Trophoblast cell (in vitro differentiated cells and primary cell): ENCODE measurements around the gene NUDT21.

Experiments
- DNase-seq, 2 donors: peaks; one replicate each; pipeline ENCODE4 v3.0.0-alpha.2; 2016
- H2AFZ ChIP-seq: 2 replicates; pipeline ENCODE4 v1.6.1; 2013; ENCODE audit warnings: low read length, moderate library complexity, mild to moderate bottlenecking; ENCODE audit not compliant: insufficient read depth, poor library complexity
- H2AK5ac ChIP-seq: 2 replicates; pipeline ENCODE4 v1.6.1; 2013; ENCODE audit warnings: mild to moderate bottlenecking, low read length
- H2BK120ac ChIP-seq: 2 replicates; pipeline ENCODE4 v1.6.1; 2013; ENCODE audit warnings: low read length, mild to moderate bottlenecking, moderate library complexity; ENCODE audit not compliant: insufficient read depth, poor library complexity
- H2BK12ac ChIP-seq: 2 replicates; pipeline ENCODE4 v1.6.1; 2013; ENCODE audit warnings: mild to moderate bottlenecking, low read length, moderate library complexity
- H2BK5ac ChIP-seq: 2 replicates; pipeline ENCODE4 v1.6.1; 2013; ENCODE audit warnings: low read length, low read depth, moderate library complexity, mild to moderate bottlenecking; ENCODE audit not compliant: poor library complexity
- H3K14ac ChIP-seq: 2 replicates; pipeline ENCODE4 v1.6.1; 2013; ENCODE audit warnings: mild to moderate bottlenecking, low read length
- H3K18ac ChIP-seq: 2 replicates; pipeline ENCODE4 v1.6.1; 2013; ENCODE audit warnings: mild to moderate bottlenecking, low read length
- H3K23ac ChIP-seq: 2 replicates; pipeline ENCODE4 v1.6.1; 2013; ENCODE audit warnings: low read length
- H3K27ac ChIP-seq: 2 replicates; pipeline ENCODE4 v1.5.1; 2013; ENCODE audit warnings: low read depth, mild to moderate bottlenecking, inconsistent platforms, low read length, moderate library complexity
- H3K27me3 ChIP-seq: 2 replicates; pipeline ENCODE4 v1.6.1; 2013; ENCODE audit warnings: inconsistent platforms, mild to moderate bottlenecking, low read length, moderate library complexity; ENCODE audit not compliant: insufficient read depth
- H3K36me3 ChIP-seq, 2 experiments: 1 replicate in 1 of 2; 2 replicates in 1 of 2; pipeline ENCODE4 v1.6.1; 2013; ENCODE audit warnings: low read length in 2 of 2, mild to moderate bottlenecking in 2 of 2, moderate library complexity in 1 of 2; ENCODE audit not compliant: insufficient read depth in 2 of 2, control insufficient read depth in 1 of 2
- H3K4ac ChIP-seq: 2 replicates; pipeline ENCODE4 v1.6.1; 2013; ENCODE audit warnings: low read depth, mild to moderate bottlenecking, low read length, moderate library complexity
- H3K4me1 ChIP-seq, 2 experiments: 1 replicate in 1 of 2; 2 replicates in 1 of 2; pipeline ENCODE4 v1.6.1; 2013; ENCODE audit warnings: low read length in 2 of 2, mild to moderate bottlenecking in 2 of 2, moderate library complexity in 1 of 2; ENCODE audit not compliant: insufficient read depth in 2 of 2, control insufficient read depth in 1 of 2
- H3K4me2 ChIP-seq: 2 replicates; pipeline ENCODE4 v1.6.1; 2013; ENCODE audit warnings: inconsistent platforms, mild to moderate bottlenecking, low read length, moderate library complexity
- H3K4me3 ChIP-seq: 2 replicates; pipeline ENCODE4 v1.5.1; 2013; ENCODE audit warnings: mild to moderate bottlenecking, low read depth, low read length, inconsistent platforms
- H3K79me1 ChIP-seq: one replicate; pipeline ENCODE4 v1.6.1; 2013; ENCODE audit warnings: low read length
- H3K79me2 ChIP-seq: 2 replicates; pipeline ENCODE4 v1.6.1; 2013; ENCODE audit warnings: low read length, mild to moderate bottlenecking; ENCODE audit not compliant: control insufficient read depth, insufficient read depth, poor library complexity
- H3K9ac ChIP-seq: 2 replicates; pipeline ENCODE4 v1.6.1; 2013; ENCODE audit warnings: mild to moderate bottlenecking, low read length
- H3K9me3 ChIP-seq: 2 replicates; pipeline ENCODE4 v1.6.1; 2013; ENCODE audit warnings: low read depth, mild to moderate bottlenecking, control low read depth, inconsistent platforms, low read length; ENCODE audit not compliant: insufficient read depth
- H4K12ac ChIP-seq: 2 replicates; pipeline ENCODE4 v1.6.1; 2013; ENCODE audit warnings: low read depth, mild to moderate bottlenecking, low read length, moderate library complexity
- H4K8ac ChIP-seq: 2 replicates; pipeline ENCODE4 v1.6.1; 2013; ENCODE audit warnings: low read depth, mild to moderate bottlenecking, low read length, moderate library complexity
- H4K91ac ChIP-seq: one replicate; pipeline ENCODE4 v1.6.1; 2013; ENCODE audit warnings: low read depth, mild to moderate bottlenecking, low read length, moderate library complexity
- WGBS: extraction: QIAGEN DNeasy Blood & Tissue Kit; methylation state at CpG from one replicate; pipeline ENCODE4 v1.1.7; 2013; ENCODE audit warnings: missing lambda C conversion rate; ENCODE audit not compliant: insufficient read length, insufficient coverage; ENCODE audit errors: extremely low coverage; 5-methylcytosine and 5-hydroxymethylcytosine counted together

Gene NUDT21

DNA sequence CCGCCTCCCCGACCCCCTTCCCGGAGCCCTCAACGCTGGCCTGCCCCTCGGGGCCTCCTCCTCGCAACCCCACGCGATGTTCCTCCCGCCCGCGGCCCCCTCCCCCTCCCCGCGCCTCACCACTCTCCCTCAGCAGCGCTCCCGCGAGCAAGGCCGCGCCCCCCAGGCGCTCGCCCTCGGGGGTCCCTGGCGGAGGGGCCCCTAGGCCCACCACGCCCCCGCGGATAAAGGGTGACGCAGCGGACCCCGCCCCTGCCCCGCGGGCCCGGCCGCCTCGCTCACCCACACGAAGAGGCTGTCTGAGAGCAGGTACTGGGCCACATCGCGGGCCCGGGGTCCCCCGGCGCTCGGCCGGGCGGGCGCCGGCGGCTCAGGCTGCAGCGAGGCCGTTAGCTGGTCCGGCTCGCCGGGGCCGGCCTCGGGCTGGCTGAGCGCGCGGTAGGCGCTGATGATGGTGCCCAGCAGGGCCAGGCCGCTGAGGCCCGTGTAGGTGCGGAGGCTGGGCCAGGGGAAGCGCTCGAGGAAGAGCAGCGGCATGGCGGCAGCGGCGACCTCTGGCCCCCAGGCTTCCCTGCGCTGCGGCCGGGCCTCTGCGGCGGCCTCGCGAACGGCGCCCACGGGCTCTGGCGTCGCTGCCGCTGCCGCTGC lies 26.2 kb downstream of the NUDT21 start:
- H4K91ac ChIP-seq: peak overlapping the region; percentile 74
- peak overlapping the region; percentile 83 for H3K4ac ChIP-seq
- H3K18ac ChIP-seq: peak overlapping the region; percentile 42
- H4K12ac ChIP-seq: peak overlapping the region; percentile 81
- peak overlapping the region; percentile 95 for H3K4me3 ChIP-seq
- H3K79me1 ChIP-seq: peaks cover 4% of the 10 kb centered on the region
- WGBS: no CpG with 5 or more reads among the region's 79 CpGs
- peak overlapping the region; percentile 82 for H3K14ac ChIP-seq
- peak overlapping the region; percentile 88 for H2AFZ ChIP-seq
- H2BK12ac ChIP-seq: no peak overlapping the region
- peak overlapping the region; percentile 52 for H2BK120ac ChIP-seq
- peak overlapping the region; percentile 70 for H3K27ac ChIP-seq
- H3K27me3 ChIP-seq: no peaks in the 10 kb centered on the region
- no peak for DNase-seq
- peak overlapping the region; percentile 3 for H2BK5ac ChIP-seq
- peak overlapping the region; percentile 93 for H4K8ac ChIP-seq
- H3K79me2 ChIP-seq: peaks cover 5% of the 10 kb centered on the region
- no peak overlapping the region for H3K23ac ChIP-seq
- H3K4me2 ChIP-seq: peak overlapping the region; percentile 83
- H3K9ac ChIP-seq: peak overlapping the region; percentile 95
- H3K4me1 ChIP-seq: peaks cover 0 to 5% of the 10 kb centered on the region in 2 experiments
- H3K36me3 ChIP-seq: peaks cover 2% of the 10 kb centered on the region in 2 experiments
- no peak overlapping the region for H2AK5ac ChIP-seq
- H3K9me3 ChIP-seq: no peaks in the 10 kb centered on the region

DNA sequence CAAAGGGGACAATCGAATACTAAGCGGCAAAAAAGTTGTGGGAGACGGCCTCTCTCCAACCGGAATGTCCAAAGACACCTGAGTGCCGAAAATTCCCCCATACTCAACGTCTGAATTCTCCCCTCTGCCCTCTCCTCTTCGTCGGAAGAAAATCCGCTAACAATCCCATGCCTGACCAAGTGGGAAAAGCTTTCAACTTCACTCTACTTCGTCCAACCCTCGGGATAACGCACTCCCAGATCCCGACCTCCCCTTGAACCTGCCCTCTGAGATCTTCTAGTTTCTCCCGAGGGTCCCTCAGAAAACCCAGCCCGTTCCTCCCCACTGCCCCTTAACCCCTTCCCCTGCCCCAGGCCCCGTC lies 26.7 kb downstream of the NUDT21 start:
- WGBS: no CpG with 5 or more reads among the region's 16 CpGs
- H3K79me1 ChIP-seq: peaks cover 4% of the 10 kb centered on the region

GRCh38 chr16:56423584-56424403 lies 27.3 kb downstream of the NUDT21 start:
- H3K14ac ChIP-seq: no peak overlapping the region
- H3K4me3 ChIP-seq: peak overlapping the region; percentile 95
- no peak overlapping the region for H2AK5ac ChIP-seq
- no peak overlapping the region for H3K27ac ChIP-seq
- H3K9me3 ChIP-seq: no peaks in the 10 kb centered on the region
- no peak overlapping the region for H4K12ac ChIP-seq
- H3K4me1 ChIP-seq: peaks cover 0 to 5% of the 10 kb centered on the region in 2 experiments
- H4K8ac ChIP-seq: no peak overlapping the region
- no peak overlapping the region for H2AFZ ChIP-seq
- DNase-seq: peak in 1 of 2 donors; percentile 41
- no peak overlapping the region for H3K4ac ChIP-seq
- H2BK12ac ChIP-seq: no peak overlapping the region
- H3K27me3 ChIP-seq: no peaks in the 10 kb centered on the region
- no CpG with 5 or more reads among the region's 7 CpGs for WGBS
- no peak overlapping the region for H4K91ac ChIP-seq
- no peak overlapping the region for H2BK5ac ChIP-seq
- H3K79me2 ChIP-seq: peaks cover 5% of the 10 kb centered on the region
- no peak overlapping the region for H3K9ac ChIP-seq
- no peak overlapping the region for H3K18ac ChIP-seq
- peaks cover under 1 to 1% of the 10 kb centered on the region in 2 experiments for H3K36me3 ChIP-seq
- no peak overlapping the region for H2BK120ac ChIP-seq
- H3K23ac ChIP-seq: no peak overlapping the region
- peak overlapping the region; percentile 83 for H3K4me2 ChIP-seq
- H3K79me1 ChIP-seq: peaks cover 4% of the 10 kb centered on the region

More for the DNA sequence above, 26.7 kb downstream of the NUDT21 start:
- peak in 1 of 2 donors; percentile 29 for DNase-seq
- Histone ChIP-seq H2AK5ac (no peak overlapping the region), H3K79me2 (peaks cover 5% of the 10 kb centered on the region), H2BK5ac (no peak overlapping the region), H3K4me3 (peak overlapping the region; percentile 95), H3K27ac (no peak overlapping the region), H3K9me3 (no peaks in the 10 kb centered on the region), H4K8ac (no peak overlapping the region), H3K36me3 (peaks cover 2% of the 10 kb centered on the region in 2 experiments), H3K9ac (peak overlapping the region; percentile 55), H2AFZ (no peak overlapping the region), H3K27me3 (no peaks in the 10 kb centered on the region), H2BK12ac (no peak overlapping the region), H3K4me1 (peaks cover 0 to 5% of the 10 kb centered on the region in 2 experiments), H4K12ac (no peak overlapping the region), H3K18ac (no peak overlapping the region), H3K4ac (no peak overlapping the region), H3K4me2 (peak overlapping the region; percentile 83), H4K91ac (no peak overlapping the region), H3K14ac (no peak overlapping the region), H3K23ac (no peak overlapping the region), H2BK120ac (no peak overlapping the region)

DNA sequence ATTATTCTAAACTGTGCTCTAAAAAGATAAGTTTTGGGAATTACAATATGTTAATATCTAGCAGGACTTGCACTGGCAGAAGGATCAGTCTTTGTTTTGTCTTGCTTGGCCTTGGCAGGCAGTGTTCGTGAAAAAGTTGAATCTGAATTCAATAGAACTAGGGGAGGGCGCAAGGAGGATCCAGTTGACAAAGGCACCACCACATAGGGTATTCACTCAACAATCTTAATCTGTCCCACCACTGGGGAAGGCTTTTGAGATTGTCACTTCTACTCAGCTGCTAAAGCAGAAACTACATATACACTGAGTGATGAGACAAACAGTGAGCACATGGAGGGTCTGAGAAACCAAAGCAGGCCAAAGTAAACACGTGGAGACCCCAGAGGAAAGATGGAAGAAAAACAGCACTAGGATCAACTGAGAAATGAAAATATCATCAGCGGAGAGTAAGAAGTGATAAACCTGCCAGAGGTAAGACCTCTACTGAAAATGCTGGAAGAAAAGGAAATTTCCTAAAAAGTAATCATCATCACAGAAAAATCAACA lies 28.2 kb downstream of the NUDT21 start:
- H3K23ac ChIP-seq: no peak overlapping the region
- H2AK5ac ChIP-seq: no peak overlapping the region
- no peak overlapping the region for H2BK120ac ChIP-seq
- H3K4ac ChIP-seq: peak overlapping the region; percentile 29
- no peak overlapping the region for H3K9ac ChIP-seq
- no peaks in the 10 kb centered on the region for H3K9me3 ChIP-seq
- no peaks in the 10 kb centered on the region for H3K27me3 ChIP-seq
- H4K8ac ChIP-seq: no peak overlapping the region
- no peak overlapping the region for H4K91ac ChIP-seq
- H3K79me1 ChIP-seq: peaks cover 4% of the 10 kb centered on the region
- H3K27ac ChIP-seq: no peak overlapping the region
- no peak overlapping the region for H3K14ac ChIP-seq
- no peak overlapping the region for H3K4me3 ChIP-seq
- H3K18ac ChIP-seq: no peak overlapping the region
- H2AFZ ChIP-seq: no peak overlapping the region
- H2BK12ac ChIP-seq: no peak overlapping the region
- WGBS: no CpG with 5 or more reads among the region's 4 CpGs
- no peak overlapping the region for H2BK5ac ChIP-seq
- no peak overlapping the region for H4K12ac ChIP-seq
- H3K4me2 ChIP-seq: no peak overlapping the region
- H3K4me1 ChIP-seq: peaks cover 0 to 5% of the 10 kb centered on the region in 2 experiments
- peaks cover 5% of the 10 kb centered on the region for H3K79me2 ChIP-seq
- no peak for DNase-seq
- no peaks in the 10 kb centered on the region for H3K36me3 ChIP-seq
